ENCODE measurements around the gene SRRT. TPM values are rescaled to one million over a fixed set of nuclear protein-coding genes. Genes with fewer than 3 reads are reported as not detected.

SRRT gene
- total RNA-seq, 1 donor = 50.1 TPM

- no peak overlapping the region for H3K4me3 ChIP-seq (ENCODE audit: low read depth, low read length)
- DNase-seq (ENCODE audit: low read depth) = no peak
- TF ChIP-seq, protein P1, sequence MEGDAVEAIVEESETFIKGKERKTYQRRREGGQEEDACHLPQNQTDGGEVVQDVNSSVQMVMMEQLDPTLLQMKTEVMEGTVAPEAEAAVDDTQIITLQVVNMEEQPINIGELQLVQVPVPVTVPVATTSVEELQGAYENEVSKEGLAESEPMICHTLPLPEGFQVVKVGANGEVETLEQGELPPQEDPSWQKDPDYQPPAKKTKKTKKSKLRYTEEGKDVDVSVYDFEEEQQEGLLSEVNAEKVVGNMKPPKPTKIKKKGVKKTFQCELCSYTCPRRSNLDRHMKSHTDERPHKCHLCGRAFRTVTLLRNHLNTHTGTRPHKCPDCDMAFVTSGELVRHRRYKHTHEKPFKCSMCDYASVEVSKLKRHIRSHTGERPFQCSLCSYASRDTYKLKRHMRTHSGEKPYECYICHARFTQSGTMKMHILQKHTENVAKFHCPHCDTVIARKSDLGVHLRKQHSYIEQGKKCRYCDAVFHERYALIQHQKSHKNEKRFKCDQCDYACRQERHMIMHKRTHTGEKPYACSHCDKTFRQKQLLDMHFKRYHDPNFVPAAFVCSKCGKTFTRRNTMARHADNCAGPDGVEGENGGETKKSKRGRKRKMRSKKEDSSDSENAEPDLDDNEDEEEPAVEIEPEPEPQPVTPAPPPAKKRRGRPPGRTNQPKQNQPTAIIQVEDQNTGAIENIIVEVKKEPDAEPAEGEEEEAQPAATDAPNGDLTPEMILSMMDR (IDR thresholded peaks at IDR 0.05; ENCODE audit: insufficient read depth, low read depth, low read length) = no peak
These were observed 7.3 kb downstream of the SRRT start for GRCh38 chr7:100882201-100882600.

DNA sequence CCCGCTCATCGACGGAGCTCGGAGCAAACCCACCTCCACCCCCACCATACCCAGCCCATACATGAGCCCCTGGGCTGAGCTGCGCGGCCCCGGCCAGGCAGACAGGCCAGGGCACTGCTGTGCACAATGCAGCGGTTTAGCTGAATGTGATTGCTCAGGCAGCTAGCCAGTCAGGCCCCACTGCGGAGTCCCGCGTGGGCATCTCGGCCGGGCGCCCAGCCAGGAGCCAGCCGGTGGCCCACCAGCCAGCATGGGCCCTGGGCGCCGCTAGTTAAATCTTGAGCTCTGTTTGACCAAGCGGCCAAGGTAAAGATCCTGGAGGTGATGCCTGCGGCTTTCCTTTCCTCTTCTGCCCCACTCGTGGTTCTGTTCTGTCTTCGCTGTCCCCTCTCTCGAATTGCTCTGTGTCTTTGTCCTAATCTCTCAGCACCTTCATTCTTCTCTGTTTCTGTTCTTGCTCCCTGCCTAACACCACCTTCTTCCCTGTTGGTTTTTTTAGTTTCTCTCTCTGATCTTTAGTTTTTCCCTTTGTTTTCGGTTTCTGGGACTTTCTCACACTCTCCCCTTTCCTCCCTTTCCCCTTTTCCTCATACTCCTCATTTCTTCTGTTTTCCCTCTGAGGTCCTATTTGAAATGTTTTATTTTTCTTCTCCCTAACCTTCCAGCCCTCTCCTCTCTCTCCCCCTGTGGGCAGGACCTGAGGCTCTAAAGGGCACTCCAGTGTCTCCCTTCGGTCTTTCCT lies 8.1 kb downstream of the SRRT start:
- no peak overlapping the region for H3K4me3 ChIP-seq (ENCODE audit: low read depth, low read length)
- no peak for DNase-seq (ENCODE audit: low read depth)
- TF ChIP-seq, protein P1 (IDR thresholded peaks at IDR 0.05; ENCODE audit: insufficient read depth, low read depth, low read length) = no peak

GRCh38 chr7:100884736-100885439 lies 10.0 kb downstream of the SRRT start:
- no peak overlapping the region for H3K4me3 ChIP-seq (ENCODE audit: low read depth, low read length)
- TF ChIP-seq, protein P1 (IDR thresholded peaks at IDR 0.05; ENCODE audit: insufficient read depth, low read depth, low read length) = no peak
- no peak for DNase-seq (ENCODE audit: low read depth)

DNA sequence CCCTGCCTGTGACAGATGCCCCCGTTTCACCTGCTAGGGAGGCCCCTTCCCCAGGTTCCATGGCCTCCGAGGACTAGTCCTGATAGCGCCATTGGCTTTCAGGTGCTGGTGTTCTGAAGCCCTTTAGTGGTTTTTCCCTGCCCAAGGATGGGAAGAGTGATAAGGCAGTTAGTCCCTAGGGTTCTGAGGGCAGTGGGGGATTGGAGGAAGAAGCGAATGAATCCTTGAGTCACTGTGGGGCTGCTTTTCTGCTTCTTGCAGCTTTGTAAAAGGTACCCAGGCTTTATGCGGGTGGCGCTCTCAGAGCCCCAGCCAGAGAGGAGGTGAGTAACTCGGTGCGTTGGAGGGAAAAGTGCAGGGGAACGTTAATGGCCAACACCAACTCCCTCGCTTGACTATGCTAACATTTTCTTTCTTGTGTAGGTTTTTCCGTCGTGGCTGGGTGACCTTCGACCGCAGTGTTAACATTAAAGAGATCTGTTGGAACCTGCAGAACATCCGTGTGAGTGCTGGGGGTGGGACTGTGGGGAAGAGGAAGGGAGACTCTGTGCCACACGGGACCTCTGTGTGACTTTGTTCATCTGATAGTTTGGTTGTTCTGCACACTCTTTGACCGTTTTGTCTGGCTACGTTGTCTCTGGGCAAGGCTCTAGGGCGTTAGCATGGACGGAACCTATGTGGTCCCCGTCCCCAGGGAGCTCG lies 10.7 kb downstream of the SRRT start:
- H3K4me3 ChIP-seq (ENCODE audit: low read depth, low read length) = no peak overlapping the region
- no peak for DNase-seq (ENCODE audit: low read depth)
- TF ChIP-seq, protein P1 (IDR thresholded peaks at IDR 0.05; ENCODE audit: insufficient read depth, low read depth, low read length) = no peak

GRCh38 chr7:100886142-100886935 lies 11.4 kb downstream of the SRRT start:
- no peak for DNase-seq (ENCODE audit: low read depth)
- TF ChIP-seq, protein P1 (IDR thresholded peaks at IDR 0.05; ENCODE audit: insufficient read depth, low read depth, low read length) = no peak
- H3K4me3 ChIP-seq (ENCODE audit: low read depth, low read length) = no peak overlapping the region

DNA sequence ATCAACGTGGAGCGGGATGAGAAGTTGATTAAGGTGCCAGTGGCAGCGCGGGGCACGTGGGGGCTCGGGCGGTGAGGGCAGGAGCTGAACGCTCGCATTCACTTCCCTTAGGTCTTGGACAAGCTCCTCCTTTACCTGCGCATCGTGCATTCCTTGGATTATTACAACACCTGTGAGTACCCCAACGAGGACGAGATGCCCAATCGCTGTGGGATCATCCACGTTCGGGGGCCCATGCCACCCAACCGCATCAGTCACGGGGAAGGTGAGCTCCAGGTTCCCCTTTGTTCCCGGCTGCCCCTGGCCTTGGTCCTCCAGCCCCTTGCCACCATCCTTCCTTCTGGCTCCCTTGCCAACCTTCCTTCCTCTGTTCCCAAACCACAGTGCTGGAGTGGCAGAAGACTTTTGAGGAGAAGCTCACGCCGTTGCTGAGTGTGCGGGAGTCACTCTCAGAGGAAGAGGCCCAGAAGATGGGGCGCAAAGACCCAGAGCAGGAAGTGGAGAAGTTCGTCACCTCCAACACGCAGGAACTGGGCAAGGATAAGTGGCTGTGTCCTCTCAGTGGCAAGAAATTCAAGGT lies 12.1 kb downstream of the SRRT start:
- no peak for DNase-seq (ENCODE audit: low read depth)
- TF ChIP-seq, protein P1 (IDR thresholded peaks at IDR 0.05; ENCODE audit: insufficient read depth, low read depth, low read length) = no peak
- no peak overlapping the region for H3K4me3 ChIP-seq (ENCODE audit: low read depth, low read length)
